ENCODE measurements around the gene MYBPC1. TPM values are rescaled to one million over a fixed set of nuclear protein-coding genes. Genes with fewer than 3 reads are reported as not detected.

Gene MYBPC1
- total RNA-seq, 2 donors from 2014 or later: 0.49 to 1.5 TPM

DNA sequence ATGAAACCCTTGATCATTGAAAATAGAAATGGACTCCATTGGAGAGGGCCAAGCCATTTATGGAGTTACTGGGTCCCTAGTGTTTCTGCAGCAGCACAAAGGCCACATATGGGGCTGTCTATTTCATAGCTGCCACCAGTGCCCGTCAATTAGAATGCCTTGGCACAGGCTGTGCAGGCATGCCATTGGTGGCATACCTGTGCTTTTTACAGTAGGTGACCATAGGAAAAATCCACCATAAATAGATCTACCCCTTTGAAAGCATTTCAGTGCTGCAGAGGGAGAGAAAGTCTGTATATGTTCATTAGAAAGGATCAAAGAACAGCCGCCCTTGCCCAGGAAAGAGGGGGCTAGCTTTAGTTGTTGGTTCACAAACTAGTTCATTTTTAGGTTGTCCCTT is 13.1 kb downstream of the MYBPC1 start:
- Histone ChIP-seq H3K4me1 (ENCODE audit: control insufficient read depth in 1 of 2, low read depth in 2 of 2) (peaks cover 2 to 11% of the 10 kb centered on the region in 2 donors), H3K4me3 (no peak overlapping the region), H3K27ac (no peak overlapping the region), H3K9me3 (no peaks in the 10 kb centered on the region), H3K36me3 (no peaks in the 10 kb centered on the region), H3K27me3 (replicated peaks; ENCODE audit: insufficient read depth) (no peaks in the 10 kb centered on the region)
- TF ChIP-seq, protein P1, sequence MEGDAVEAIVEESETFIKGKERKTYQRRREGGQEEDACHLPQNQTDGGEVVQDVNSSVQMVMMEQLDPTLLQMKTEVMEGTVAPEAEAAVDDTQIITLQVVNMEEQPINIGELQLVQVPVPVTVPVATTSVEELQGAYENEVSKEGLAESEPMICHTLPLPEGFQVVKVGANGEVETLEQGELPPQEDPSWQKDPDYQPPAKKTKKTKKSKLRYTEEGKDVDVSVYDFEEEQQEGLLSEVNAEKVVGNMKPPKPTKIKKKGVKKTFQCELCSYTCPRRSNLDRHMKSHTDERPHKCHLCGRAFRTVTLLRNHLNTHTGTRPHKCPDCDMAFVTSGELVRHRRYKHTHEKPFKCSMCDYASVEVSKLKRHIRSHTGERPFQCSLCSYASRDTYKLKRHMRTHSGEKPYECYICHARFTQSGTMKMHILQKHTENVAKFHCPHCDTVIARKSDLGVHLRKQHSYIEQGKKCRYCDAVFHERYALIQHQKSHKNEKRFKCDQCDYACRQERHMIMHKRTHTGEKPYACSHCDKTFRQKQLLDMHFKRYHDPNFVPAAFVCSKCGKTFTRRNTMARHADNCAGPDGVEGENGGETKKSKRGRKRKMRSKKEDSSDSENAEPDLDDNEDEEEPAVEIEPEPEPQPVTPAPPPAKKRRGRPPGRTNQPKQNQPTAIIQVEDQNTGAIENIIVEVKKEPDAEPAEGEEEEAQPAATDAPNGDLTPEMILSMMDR (IDR thresholded peaks at IDR 0.05): no peak
- DNase-seq (ENCODE audit: low spot score): no peak
- ATAC-seq (ENCODE audit: insufficient number of reproducible peaks, low FRiP score, low read depth): no peak

DNA sequence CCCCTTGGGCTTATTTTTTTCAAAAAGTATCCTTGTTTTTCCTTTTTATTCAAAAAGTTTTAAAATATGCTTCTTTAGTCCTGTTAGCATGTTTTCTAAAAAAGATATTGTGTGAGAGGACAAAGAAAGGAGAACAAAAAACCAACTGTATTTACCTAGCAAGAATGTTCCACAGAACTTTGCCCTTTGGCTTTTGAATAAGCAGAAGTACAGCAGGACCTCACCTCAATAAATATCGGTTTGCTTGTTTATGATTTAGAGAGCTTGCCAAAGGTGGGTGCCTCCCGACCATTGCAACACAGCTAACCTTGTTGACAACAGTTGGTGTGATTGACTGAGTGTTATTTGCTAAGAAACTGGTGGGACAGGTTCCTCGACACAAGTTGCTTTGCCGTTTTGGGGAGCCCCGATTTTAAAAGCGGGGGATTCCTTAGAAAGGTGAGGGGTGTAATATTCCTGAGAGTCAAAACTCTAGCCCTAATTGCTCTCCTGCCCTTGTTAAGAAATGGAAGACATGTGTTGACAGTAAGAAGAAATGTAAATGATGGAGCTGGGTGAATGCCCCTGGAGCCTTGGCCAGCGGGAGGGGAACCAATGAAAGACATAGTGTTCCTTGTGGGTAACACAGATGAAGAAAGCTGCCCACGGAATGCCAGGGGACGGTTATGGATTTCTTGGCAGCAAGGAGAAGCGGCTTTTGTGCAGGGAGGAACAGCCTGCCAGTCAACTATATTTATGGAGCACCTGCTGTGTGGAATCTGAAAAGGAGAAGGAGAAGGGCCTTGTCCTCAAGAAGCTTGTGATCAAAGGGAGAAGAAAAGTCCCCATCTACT is 13.7 kb downstream of the MYBPC1 start:
- Histone ChIP-seq H3K36me3 (no peaks in the 10 kb centered on the region), H3K4me1 (ENCODE audit: control insufficient read depth in 1 of 2, low read depth in 2 of 2) (peaks cover 2 to 13% of the 10 kb centered on the region in 2 donors), H3K27ac (no peak overlapping the region), H3K9me3 (no peaks in the 10 kb centered on the region), H3K4me3 (no peak overlapping the region), H3K27me3 (replicated peaks; ENCODE audit: insufficient read depth) (no peaks in the 10 kb centered on the region)
- DNase-seq (ENCODE audit: low spot score) (no peak), ATAC-seq (ENCODE audit: insufficient number of reproducible peaks, low FRiP score, low read depth) (no peak)
- TF ChIP-seq, protein P1 (IDR thresholded peaks at IDR 0.05): no peak

DNA sequence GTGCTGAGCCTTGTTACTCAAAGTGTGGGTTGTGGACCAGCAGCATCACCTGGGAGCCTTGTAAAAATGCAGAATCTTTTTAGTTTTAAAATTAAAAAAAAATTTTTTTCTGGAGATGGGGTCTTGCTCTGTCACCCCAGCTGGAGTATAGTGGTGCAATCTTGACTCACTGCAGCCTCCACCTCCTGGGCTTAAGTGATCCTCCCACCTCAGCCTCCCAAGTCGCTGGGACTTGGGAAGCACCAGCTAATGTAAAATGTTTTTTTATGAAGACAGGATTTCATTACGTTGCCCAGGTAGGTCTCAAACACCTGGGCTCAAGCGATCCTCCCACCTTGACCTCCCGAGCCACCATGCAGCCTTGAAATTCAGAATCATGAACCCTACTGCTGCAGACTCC is 14.4 kb downstream of the MYBPC1 start:
- no peak for DNase-seq (ENCODE audit: low spot score)

DNA sequence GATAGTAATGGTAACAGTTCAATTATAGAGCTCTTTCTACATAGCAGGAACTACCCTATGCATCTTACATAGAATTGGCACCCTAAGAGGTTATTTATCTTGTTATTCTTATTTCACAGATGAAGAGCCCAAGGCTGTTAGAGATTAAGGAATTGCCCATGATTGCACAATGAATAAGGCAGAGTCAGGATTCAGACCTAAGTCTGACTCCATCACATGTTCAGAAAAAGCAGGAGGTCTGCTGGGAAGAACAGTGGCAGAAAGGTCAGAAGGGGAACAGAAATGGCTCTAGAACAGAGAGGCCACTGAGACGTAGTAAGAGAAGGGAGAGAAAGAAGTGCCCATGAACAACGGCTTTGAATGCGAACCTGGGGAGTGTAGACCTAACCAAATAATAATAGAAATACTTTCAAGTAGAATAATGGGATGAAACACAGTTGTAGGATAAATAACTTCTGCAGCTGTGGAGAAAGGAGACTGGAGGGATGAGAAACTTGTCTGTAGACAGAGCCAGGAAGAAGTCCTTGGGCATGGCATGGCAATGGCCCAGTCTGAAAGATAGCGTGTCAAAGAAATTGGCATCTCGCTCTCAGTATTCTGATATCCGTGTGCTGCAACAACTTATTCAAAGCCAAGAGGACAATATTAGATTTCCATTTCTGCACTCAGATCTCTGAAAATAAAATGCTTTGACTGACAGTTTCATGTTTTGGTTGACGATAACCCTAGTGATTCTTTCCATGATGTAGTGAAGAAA is 17.6 kb downstream of the MYBPC1 start:
- DNase-seq (ENCODE audit: low spot score): no peak
- Histone ChIP-seq H3K27ac (no peak overlapping the region), H3K9me3 (no peaks in the 10 kb centered on the region), H3K4me3 (no peak overlapping the region), H3K27me3 (replicated peaks; ENCODE audit: insufficient read depth) (no peaks in the 10 kb centered on the region), H3K36me3 (no peaks in the 10 kb centered on the region), H3K4me1 (ENCODE audit: control insufficient read depth in 1 of 2, low read depth in 2 of 2) (peaks cover 15 to 30% of the 10 kb centered on the region in 2 donors)
- TF ChIP-seq, protein P1 (IDR thresholded peaks at IDR 0.05): no peak
- ATAC-seq (ENCODE audit: insufficient number of reproducible peaks, low FRiP score, low read depth): peak; percentile 17

More for the DNA sequence above, 14.4 kb downstream of the MYBPC1 start:
- H3K36me3 ChIP-seq: no peaks in the 10 kb centered on the region
- TF ChIP-seq, protein P1 (IDR thresholded peaks at IDR 0.05): no peak
- H3K27me3 ChIP-seq (replicated peaks; ENCODE audit: insufficient read depth): no peaks in the 10 kb centered on the region
- H3K27ac ChIP-seq: no peak overlapping the region
- H3K4me1 ChIP-seq (ENCODE audit: control insufficient read depth in 1 of 2, low read depth in 2 of 2): peaks cover 2 to 13% of the 10 kb centered on the region in 2 donors
- no peaks in the 10 kb centered on the region for H3K9me3 ChIP-seq
- no peak for ATAC-seq (ENCODE audit: insufficient number of reproducible peaks, low FRiP score, low read depth)
- no peak overlapping the region for H3K4me3 ChIP-seq

DNA sequence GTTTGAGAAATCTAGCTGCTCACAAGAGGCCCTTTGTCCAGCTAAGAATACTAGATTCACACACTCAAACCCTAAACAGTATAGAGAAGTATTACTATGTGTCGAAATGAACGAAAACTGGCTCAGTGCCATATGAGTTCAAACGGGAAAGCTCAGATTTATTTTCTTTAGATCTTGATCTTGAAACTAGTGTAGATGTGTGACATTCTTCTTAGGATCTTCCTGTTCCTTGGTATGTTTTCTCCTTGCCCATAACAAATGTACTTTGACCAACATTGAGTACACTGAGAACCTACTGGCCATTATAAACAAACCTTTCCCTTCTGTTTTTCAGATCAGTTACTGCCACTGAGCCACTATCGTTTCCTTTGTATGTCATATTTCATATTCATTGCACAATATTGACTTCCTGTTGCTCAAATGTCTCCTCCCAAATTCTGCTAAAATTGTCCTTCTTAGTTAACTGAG is 21.3 kb downstream of the MYBPC1 start:
- peaks cover 26 to 56% of the 10 kb centered on the region in 2 donors for H3K4me1 ChIP-seq (ENCODE audit: control insufficient read depth in 1 of 2, low read depth in 2 of 2)
- no peaks in the 10 kb centered on the region for H3K9me3 ChIP-seq
- ATAC-seq (ENCODE audit: insufficient number of reproducible peaks, low FRiP score, low read depth) (no peak), DNase-seq (ENCODE audit: low spot score) (no peak)
- no peak overlapping the region for H3K27ac ChIP-seq
- H3K36me3 ChIP-seq: no peaks in the 10 kb centered on the region
- H3K27me3 ChIP-seq (replicated peaks; ENCODE audit: insufficient read depth): no peaks in the 10 kb centered on the region
- TF ChIP-seq, protein P1 (IDR thresholded peaks at IDR 0.05): no peak
- peak overlapping the region; percentile 28 for H3K4me3 ChIP-seq
